Muscle layer of duodenum (tissue), 2 donors: ENCODE data around the gene PSMD8.
"Not testable (repeated sequence)": the region's sequence is repeated elsewhere in the genome, so short reads cannot be mapped to it uniquely, and the experiment has no call there.

Experiments used
- H3K27ac ChIP-seq: one replicate; pipeline ENCODE4 v1.7.0; 2013; ENCODE audit warnings: mild to moderate bottlenecking, low read length
- H3K27me3 ChIP-seq: one replicate; pipeline ENCODE4 v1.7.0; 2013; ENCODE audit warnings: low read depth, mild to moderate bottlenecking, control low read depth, low read length
- H3K36me3 ChIP-seq, 2 donors: one replicate each; pipeline ENCODE4 v1.7.0; 2013; ENCODE audit warnings: low read length in 2 of 2, control low read depth in 1 of 2, mild to moderate bottlenecking in 1 of 2; ENCODE audit not compliant: insufficient read depth in 2 of 2, control insufficient read depth in 1 of 2
- H3K4me1 ChIP-seq, 2 donors: one replicate each; pipeline ENCODE4 v1.7.0; 2013; ENCODE audit warnings: low read length in 2 of 2, mild to moderate bottlenecking in 2 of 2, control low read depth in 1 of 2, moderate library complexity in 1 of 2; ENCODE audit not compliant: insufficient read depth in 2 of 2, control insufficient read depth in 1 of 2
- H3K4me3 ChIP-seq, 2 donors: one replicate each; pipeline ENCODE4 v1.7.0; 2013; ENCODE audit warnings: low read length in 2 of 2, low read depth in 1 of 2, mild to moderate bottlenecking in 1 of 2
- H3K9me3 ChIP-seq, 2 donors: one replicate each; pipeline ENCODE4 v1.7.0; 2013; ENCODE audit warnings: low read length in 2 of 2, control low read depth in 1 of 2, mild to moderate bottlenecking in 1 of 2; ENCODE audit not compliant: control insufficient read depth in 1 of 2
- donor health status: healthy.

PSMD8 gene

GRCh38 chr19:38401148-38401547, 26.8 kb downstream of the PSMD8 start:
- Histone ChIP-seq H3K27me3 (peaks cover 12% of the 10 kb centered on the region), H3K4me1 (no peaks in the 10 kb centered on the region)

GRCh38 chr19:38402623-38402966, 28.2 kb downstream of the PSMD8 start:
- no peaks in the 10 kb centered on the region for H3K4me1 ChIP-seq
- no peaks in the 10 kb centered on the region for H3K9me3 ChIP-seq
- peak overlapping the region; percentile 60 to 99 for H3K4me3 ChIP-seq
- peaks cover 13 to 19% of the 10 kb centered on the region in 2 donors for H3K36me3 ChIP-seq
- H3K27ac ChIP-seq: no peak overlapping the region
- H3K27me3 ChIP-seq: peaks cover 9% of the 10 kb centered on the region

More at GRCh38 chr19:38401148-38401547, 26.8 kb downstream of the PSMD8 start:
- Histone ChIP-seq H3K36me3 (peaks cover 6 to 10% of the 10 kb centered on the region in 2 donors), H3K27ac (no peak overlapping the region), H3K9me3 (no peaks in the 10 kb centered on the region), H3K4me3 (no peak overlapping the region)

GRCh38 chr19:38402967-38403674, 28.8 kb downstream of the PSMD8 start, which contains the start of gene FAM98C:
Gene FAM98C (plus strand): TSS chr19:38403093. CDS start chr19:38403154, 61 bp downstream.
- peak within 1 kb of the TSS; percentile 60 to 99 for H3K4me3 ChIP-seq
- H3K27ac ChIP-seq: no peak within 1 kb of the TSS
- H3K9me3 ChIP-seq: no peaks in the 10 kb centered on the region

GRCh38 chr19:38404858-38405257, 30.5 kb downstream of the PSMD8 start:
- peaks cover 6% of the 10 kb centered on the region for H3K27me3 ChIP-seq
- H3K4me1 ChIP-seq: no peaks in the 10 kb centered on the region
- no peaks in the 10 kb centered on the region for H3K9me3 ChIP-seq
- no peak overlapping the region for H3K4me3 ChIP-seq
- H3K27ac ChIP-seq: no peak overlapping the region
- peaks cover 13 to 19% of the 10 kb centered on the region in 2 donors for H3K36me3 ChIP-seq

More at GRCh38 chr19:38402967-38403674, 28.8 kb downstream of the PSMD8 start, which contains the start of gene FAM98C:
- peaks cover 7% of the 10 kb centered on the region for H3K27me3 ChIP-seq
- H3K4me1 ChIP-seq: no peaks in the 10 kb centered on the region
- H3K36me3 ChIP-seq: peaks cover 13 to 19% of the 10 kb centered on the region in 2 donors

- Histone ChIP-seq H3K36me3 (peaks cover 13 to 19% of the 10 kb centered on the region in 2 donors), H3K27ac (no peak overlapping the region), H3K9me3 (no peaks in the 10 kb centered on the region)
Measured at GRCh38 chr19:38405276-38405675, 30.9 kb downstream of the PSMD8 start.

GRCh38 chr19:38409631-38410133, 35.3 kb downstream of the PSMD8 start:
- Histone ChIP-seq H3K4me3 (no peak overlapping the region), H3K27me3 (no peaks in the 10 kb centered on the region), H3K36me3 (peaks cover 13 to 18% of the 10 kb centered on the region in 2 donors), H3K27ac (no peak overlapping the region), H3K4me1 (no peaks in the 10 kb centered on the region), H3K9me3 (no peaks in the 10 kb centered on the region)

More at GRCh38 chr19:38405276-38405675, 30.9 kb downstream of the PSMD8 start:
- Histone ChIP-seq H3K4me3 (no peak overlapping the region), H3K27me3 (peaks cover 1% of the 10 kb centered on the region), H3K4me1 (no peaks in the 10 kb centered on the region)

DNA sequence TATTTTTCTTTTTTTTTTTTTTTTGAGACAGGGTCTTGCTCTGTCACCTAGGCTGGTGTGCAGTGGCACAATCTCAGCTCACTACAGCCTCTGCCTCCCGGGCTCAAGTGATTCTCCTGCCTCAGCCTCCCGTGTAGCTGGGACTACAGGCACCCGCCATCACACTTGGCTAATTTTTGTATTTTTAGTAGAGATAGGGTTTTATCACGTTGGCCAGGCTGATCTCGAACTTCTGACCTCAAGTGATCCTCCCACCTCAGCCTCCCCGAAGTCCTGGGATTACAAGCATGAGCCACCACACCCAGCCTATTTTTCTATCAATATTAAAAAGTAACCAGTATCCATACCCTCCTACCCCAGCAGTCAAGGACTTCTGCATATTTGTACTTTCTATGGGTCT, 36.0 kb downstream of the PSMD8 start:
- not testable (repeated sequence) for H3K27ac ChIP-seq
- H3K36me3 ChIP-seq: peaks cover 8 to 11% of the 10 kb centered on the region in 2 donors

DNA sequence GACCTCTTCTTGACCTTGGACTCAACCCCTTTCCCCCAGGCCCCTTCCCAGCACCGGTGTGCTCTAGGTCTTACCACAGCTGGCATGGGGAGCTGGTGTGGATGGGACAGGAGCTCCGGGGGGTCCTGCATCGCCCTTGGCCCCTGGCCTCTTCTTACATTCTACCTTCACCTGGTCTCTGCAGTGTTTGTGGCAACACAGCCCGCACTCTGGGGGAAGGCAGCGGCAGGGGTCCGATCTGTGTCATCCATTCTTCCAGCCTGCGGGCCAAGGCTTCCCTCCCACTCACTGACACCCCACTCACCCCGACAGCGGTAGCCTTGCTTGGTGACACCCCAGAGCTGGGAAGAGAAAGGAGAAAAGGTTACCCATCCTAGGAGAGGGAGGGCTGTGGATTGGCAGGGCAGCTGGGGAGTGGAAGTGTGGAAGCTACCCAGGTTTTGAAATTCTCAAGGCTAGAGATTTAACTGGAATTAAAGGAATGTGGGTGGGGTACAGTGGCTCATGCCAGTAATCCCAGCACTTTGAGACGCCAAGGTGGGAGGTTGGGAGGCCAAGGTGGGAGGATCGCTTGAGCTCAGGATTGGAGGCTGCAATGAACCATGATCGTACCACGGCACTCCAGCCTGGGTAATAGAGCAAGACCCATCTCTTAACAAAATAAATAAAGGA, 36.8 kb downstream of the PSMD8 start:
- Histone ChIP-seq H3K9me3 (no peaks in the 10 kb centered on the region), H3K27me3 (no peaks in the 10 kb centered on the region), H3K4me1 (no peaks in the 10 kb centered on the region), H3K4me3 (no peak overlapping the region), H3K27ac (no peak overlapping the region), H3K36me3 (peaks cover 7 to 8% of the 10 kb centered on the region in 2 donors)

More for the DNA sequence above, 36.0 kb downstream of the PSMD8 start:
- H3K9me3 ChIP-seq, H3K4me1 ChIP-seq, H3K27me3 ChIP-seq, H3K4me3 ChIP-seq: not testable (repeated sequence)

DNA sequence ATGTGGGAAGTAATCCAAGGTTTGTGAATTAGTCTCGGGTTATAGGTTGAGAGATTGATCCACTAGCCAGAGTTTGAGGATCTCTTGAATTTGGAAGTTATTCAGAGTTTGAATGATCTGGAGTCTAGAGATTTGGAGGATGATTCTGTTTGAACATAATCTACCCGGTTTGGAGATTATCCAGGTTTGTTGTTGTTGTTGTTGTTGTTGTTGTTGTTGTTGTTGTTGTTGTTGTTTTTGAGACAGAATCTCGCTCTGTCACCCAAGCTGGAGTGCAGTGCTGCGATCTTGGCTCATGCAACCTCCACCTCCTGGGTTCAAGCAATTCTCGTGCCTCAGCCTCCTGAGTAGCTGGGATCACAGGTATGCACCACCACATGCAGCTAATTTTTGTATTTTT, 37.5 kb downstream of the PSMD8 start:
- not testable (repeated sequence) for H3K4me1 ChIP-seq, H3K36me3 ChIP-seq, H3K27me3 ChIP-seq, H3K4me3 ChIP-seq, H3K27ac ChIP-seq, H3K9me3 ChIP-seq

GRCh38 chr19:38412491-38412890, 38.1 kb downstream of the PSMD8 start:
- Histone ChIP-seq H3K4me1 (peaks cover 0 to 2% of the 10 kb centered on the region in 2 donors), H3K4me3 (no peak overlapping the region), H3K27ac (no peak overlapping the region), H3K27me3 (no peaks in the 10 kb centered on the region), H3K9me3 (no peaks in the 10 kb centered on the region), H3K36me3 (no peaks in the 10 kb centered on the region)

DNA sequence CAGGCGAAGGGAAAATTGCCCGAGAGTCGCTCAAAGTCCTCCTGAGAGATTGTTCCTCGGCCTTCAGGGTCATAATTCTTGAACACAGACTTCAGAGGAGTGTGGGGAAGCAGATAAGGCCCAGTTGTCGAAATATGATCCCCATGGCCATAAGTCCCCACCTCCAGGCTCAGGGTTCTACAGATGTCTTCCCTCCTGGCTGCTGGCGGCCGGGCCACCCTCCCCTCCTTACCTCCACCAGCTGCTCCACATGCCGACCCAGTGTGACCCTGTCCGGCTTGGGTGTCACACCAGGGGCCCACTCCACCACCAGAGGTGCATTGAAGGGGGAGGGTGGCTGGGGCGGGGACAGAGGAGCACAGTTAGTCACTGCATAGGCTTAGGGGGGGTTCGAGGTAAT, 38.6 kb downstream of the PSMD8 start:
- Histone ChIP-seq H3K9me3 (no peaks in the 10 kb centered on the region), H3K27me3 (no peaks in the 10 kb centered on the region), H3K4me1 (peaks cover 0 to 6% of the 10 kb centered on the region in 2 donors), H3K27ac (no peak overlapping the region), H3K36me3 (no peaks in the 10 kb centered on the region), H3K4me3 (no peak overlapping the region)
